K562 (cell line): Measurements from ENCODE around the gene DOCK3.

ENCODE experiments used
- ARID1B ChIP-seq: fragments of 450-650 bp; IDR thresholded peaks from 2 replicates; pipeline ENCODE4 v1.6.1; 2016; ENCODE audit warnings: antibody characterized with exemption, mild to moderate bottlenecking, inconsistent platforms
- CHD4 ChIP-seq: fragments of 200-600 bp; sonication (generic); IDR thresholded peaks from 3 replicates; pipeline ENCODE4 v1.6.1; 2012; ENCODE audit warnings: low read depth, mild to moderate bottlenecking, mixed read lengths, low read length, inconsistent platforms; ENCODE audit not compliant: insufficient read depth, insufficient replicate concordance, poor library complexity, severe bottlenecking
- CSDE1 ChIP-seq, 2 experiments: fragments of 450-650 bp; IDR thresholded peaks; 2 replicates each; pipeline ENCODE4 v1.6.1; 2016; ENCODE audit warnings: mild to moderate bottlenecking in 1 of 2
- CTCF ChIP-seq, 3 experiments: IDR thresholded peaks in 2 of 3; conservative IDR thresholded peaks in 1 of 3; 2 replicates each; pipeline ENCODE4 v1.5.1; 2011 to 2012; ENCODE audit warnings: low read length in 3 of 3, mild to moderate bottlenecking in 3 of 3, control low read depth in 2 of 3, improper control_type of control experiment in 1 of 3, inconsistent platforms in 1 of 3, low read depth in 1 of 3, mixed read lengths in 1 of 3, moderate library complexity in 1 of 3; ENCODE audit not compliant: insufficient read depth in 2 of 3
- HOMEZ ChIP-seq: fragments of 250-450 bp; sonication (Bioruptor Pico); IDR thresholded peaks from 2 replicates; pipeline ENCODE4 v1.4.0; 2020; ENCODE audit warnings: mild to moderate bottlenecking, moderate library complexity
- LARP7 ChIP-seq: fragments of 450-650 bp; IDR thresholded peaks from 2 replicates; pipeline ENCODE4 v1.6.1; 2016
- RAD21 ChIP-seq, 2 experiments: fragments of 250-450 bp in 1 of 2; fragments of 450-650 bp in 1 of 2; sonication (Bioruptor Pico) in 1 of 2; formaldehyde crosslinking in 1 of 2; IDR thresholded peaks in 1 of 2; conservative IDR thresholded peaks in 1 of 2; 2 replicates each; pipeline versions ENCODE4 v1.4.0 to v1.8.0; 2020 to 2022; ENCODE audit warnings: mild to moderate bottlenecking in 2 of 2, moderate library complexity in 1 of 2
- SMAD4 ChIP-seq: fragments of 250-450 bp; sonication (Bioruptor Pico); conservative IDR thresholded peaks from 2 replicates; pipeline ENCODE4 v1.8.0; 2021; ENCODE audit warnings: inconsistent platforms, mild to moderate bottlenecking, moderate library complexity
- ZNF780A ChIP-seq: fragments of 250-450 bp; sonication (Bioruptor Pico); IDR thresholded peaks from 2 replicates; pipeline ENCODE4 v1.5.0; 2021; ENCODE audit warnings: mild to moderate bottlenecking

GRCh38 chr3:51075221-51075775 is 400.6 kb downstream of the DOCK3 start:
- TF ChIP-seq ZNF780A (CRISPR knock-in tag): no peak
- TF ChIP-seq RAD21 (CRISPR knock-in tag; conservative IDR thresholded peaks at IDR 0.05 in 1 of 2, IDR thresholded peaks at IDR 0.05 in 1 of 2): no peak
- no peak for TF ChIP-seq CSDE1 (IDR thresholded peaks at IDR 0.05)
- TF ChIP-seq CHD4: no peak
- TF ChIP-seq ARID1B: no peak
- no peak for TF ChIP-seq CTCF (IDR thresholded peaks at IDR 0.05 in 2 of 3, conservative IDR thresholded peaks at IDR 0.05 in 1 of 3; ENCODE audit: insufficient read depth in 2 of 3, low read depth in 1 of 3, low read length in 3 of 3)
- no peak for TF ChIP-seq HOMEZ
- TF ChIP-seq SMAD4 (CRISPR knock-in tag): no peak
- TF ChIP-seq LARP7: no peak
